Neural cell (in vitro differentiated cells): ENCODE measurements around the gene FREY1. TPM values are rescaled to one million over a fixed set of nuclear protein-coding genes. Genes with fewer than 3 reads are reported as not detected.
A peak's percentile ranks its signal among the peaks of the same experiment; 100 is the strongest.

Experiments
- H2AFZ ChIP-seq: fragments of 200-600, 300-800 bp; sonication (generic), shearing (Covaris generic); 2 replicates; pipeline ENCODE4 v1.6.0; 2014; ENCODE audit warnings: low read depth, mild to moderate bottlenecking, antibody characterized with exemption, low read length, moderate library complexity
- H3F3A ChIP-seq: fragments of 200-600 bp; shearing (Covaris generic); 2 replicates; pipeline ENCODE4 v1.6.1; 2016; ENCODE audit warnings: mild to moderate bottlenecking, moderate library complexity, mixed read lengths, antibody characterized with exemption, low read length; ENCODE audit not compliant: insufficient read depth, poor library complexity, severe bottlenecking
- H3K27ac ChIP-seq: fragments of 200-600, 300-800 bp; sonication (generic), shearing (Covaris generic); 2 replicates; pipeline ENCODE4 v1.5.1; 2014; ENCODE audit warnings: mild to moderate bottlenecking, low read length, moderate library complexity
- H3K27me3 ChIP-seq: fragments of 300-800, 200-600 bp; sonication (generic), shearing (Covaris generic); 2 replicates; pipeline ENCODE4 v1.6.0; 2014; ENCODE audit warnings: mild to moderate bottlenecking, low read depth, low read length, moderate library complexity; ENCODE audit not compliant: insufficient read depth
- H3K36me3 ChIP-seq: fragments of 300-800, 200-600 bp; sonication (generic), shearing (Covaris generic); 2 replicates; pipeline ENCODE4 v1.5.1; 2014; ENCODE audit warnings: mild to moderate bottlenecking, antibody characterized with exemption, low read length, moderate library complexity; ENCODE audit not compliant: insufficient read depth
- H3K4me2 ChIP-seq: fragments of 300-800, 200-600 bp; sonication (generic), shearing (Covaris generic); 2 replicates; pipeline ENCODE4 v1.6.0; 2014; ENCODE audit warnings: mild to moderate bottlenecking, low read length
- H3K4me3 ChIP-seq: fragments of 300-800, 200-600 bp; sonication (generic), shearing (Covaris generic); 2 replicates; pipeline ENCODE4 v1.5.1; 2014; ENCODE audit warnings: mild to moderate bottlenecking, low read length, moderate library complexity
- H3K79me2 ChIP-seq: fragments of 200-600 bp; shearing (Covaris generic); replicated peaks from 2 replicates; pipeline ENCODE4 v1.6.0; 2014; ENCODE audit warnings: mild to moderate bottlenecking, low read length, moderate library complexity; ENCODE audit not compliant: insufficient read depth
- H3K9ac ChIP-seq: fragments of 300-800, 200-600 bp; sonication (generic), shearing (Covaris generic); 2 replicates; pipeline ENCODE4 v1.6.1; 2016; ENCODE audit warnings: mild to moderate bottlenecking, low read length, mixed read lengths
- H3K9me2 ChIP-seq: fragments of 200-600 bp; shearing (Covaris generic); 2 replicates; pipeline ENCODE4 v1.6.1; 2016; ENCODE audit warnings: mild to moderate bottlenecking, low read length, mixed read lengths; ENCODE audit not compliant: insufficient read depth
- H3K9me3 ChIP-seq: fragments of 200-600, 300-800 bp; sonication (generic), shearing (Covaris generic); 2 replicates; pipeline ENCODE4 v1.6.1; 2016; ENCODE audit warnings: mild to moderate bottlenecking, mixed run types, low read length, moderate library complexity, mixed read lengths
- H4K20me1 ChIP-seq: fragments of 200-600 bp; shearing (Covaris generic); 2 replicates; pipeline ENCODE4 v1.6.1; 2016; ENCODE audit warnings: mild to moderate bottlenecking, mixed run types; ENCODE audit not compliant: insufficient read depth
- CTCF ChIP-seq: fragments of 450-650 bp; IDR thresholded peaks from 2 replicates; pipeline ENCODE4 v1.5.1; 2014; ENCODE audit warnings: antibody characterized with exemption, mild to moderate bottlenecking, moderate library complexity; ENCODE audit not compliant: poor library complexity, severe bottlenecking
- EP300 ChIP-seq: fragments of 450-650 bp; conservative IDR thresholded peaks from 2 replicates; pipeline ENCODE4 v1.6.1; 2014; ENCODE audit warnings: antibody characterized with exemption, mild to moderate bottlenecking, moderate library complexity; ENCODE audit not compliant: poor library complexity, severe bottlenecking
- EZH2 ChIP-seq: fragments of 200-600, 300-800 bp; shearing (Covaris generic), sonication (generic); IDR thresholded peaks from 2 replicates; pipeline ENCODE4 v1.6.1; 2014; ENCODE audit warnings: antibody characterized with exemption, low read length, borderline replicate concordance, mild to moderate bottlenecking; ENCODE audit not compliant: insufficient read depth, poor library complexity, severe bottlenecking
- MXI1 ChIP-seq: fragments of 450-650 bp; conservative IDR thresholded peaks from 2 replicates; pipeline ENCODE4 v1.6.1; 2014; ENCODE audit warnings: antibody characterized with exemption, mild to moderate bottlenecking; ENCODE audit not compliant: poor library complexity, severe bottlenecking
- POLR2AphosphoS5 ChIP-seq: IDR thresholded peaks from 2 replicates; pipeline ENCODE4 v1.6.1; 2012
- RAD21 ChIP-seq: fragments of 450-650 bp; conservative IDR thresholded peaks from 2 replicates; pipeline ENCODE4 v1.6.1; 2014; ENCODE audit warnings: antibody characterized with exemption, mild to moderate bottlenecking, moderate library complexity
- REST ChIP-seq: IDR thresholded peaks from 2 replicates; pipeline ENCODE4 v1.6.1; 2012; ENCODE audit warnings: borderline replicate concordance
- SMC3 ChIP-seq: fragments of 450-650 bp; conservative IDR thresholded peaks from 2 replicates; pipeline ENCODE4 v1.6.1; 2014; ENCODE audit warnings: antibody characterized with exemption, mild to moderate bottlenecking, moderate library complexity; ENCODE audit not compliant: poor library complexity
- TAF1 ChIP-seq: IDR thresholded peaks from 2 replicates; pipeline ENCODE4 v1.6.1; 2012; ENCODE audit warnings: low read depth
- polyA plus RNA-seq: library from polyadenylated mRNA; depleted of rRNA; stranded (reverse); fragments of >200 nt; gene quantifications from 2 replicates; pipeline ENCODE4 v1.2.3, GENCODE V29; 2014

FREY1 gene
- polyA plus RNA-seq, 1 donor from 2014 or later = not detected

DNA sequence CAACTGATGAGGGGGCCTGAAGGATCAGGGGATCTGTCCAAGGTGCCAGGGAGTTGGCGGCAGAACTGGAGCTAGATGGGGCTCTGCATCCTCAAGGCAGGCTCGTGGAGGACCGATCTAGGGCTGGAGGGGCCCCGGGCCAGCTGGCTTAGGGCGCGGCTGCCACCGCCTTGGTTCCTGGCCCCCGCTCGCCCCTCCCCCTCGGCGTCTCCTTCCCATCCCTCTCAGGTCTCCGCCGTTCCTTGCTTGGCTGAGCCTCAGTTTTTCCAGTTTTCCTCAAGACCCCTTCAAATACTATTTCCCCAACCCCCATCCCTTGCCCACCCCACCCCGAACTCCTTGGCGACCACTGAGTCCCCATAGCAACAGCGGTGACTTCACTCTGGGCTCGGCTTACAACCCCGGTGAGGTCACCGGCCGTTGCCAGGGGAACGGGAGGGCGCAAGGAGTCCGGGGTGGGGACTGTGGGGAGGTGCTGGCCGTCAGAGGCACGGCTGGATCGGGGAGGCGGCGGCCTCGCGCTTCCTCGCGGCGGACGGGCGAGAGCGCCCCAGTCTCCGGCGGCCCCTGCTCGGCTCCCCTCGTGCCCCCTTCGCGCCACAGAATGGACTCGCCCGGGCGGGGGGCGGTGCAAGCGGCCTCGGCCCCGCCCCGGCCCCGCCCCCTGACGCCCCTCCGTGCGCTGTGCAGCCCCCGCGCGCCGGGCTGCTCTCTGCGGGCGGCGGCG is 7.5 kb downstream of the FREY1 start:
- H3K9ac ChIP-seq = peak overlapping the region; percentile 84
- H3K9me3 ChIP-seq = no peaks in the 10 kb centered on the region
- TF ChIP-seq EP300 (peak; percentile 80), CTCF (no peak), TAF1 (peak; percentile 29), MXI1 (peak; percentile 82), EZH2 (no peak), POLR2AphosphoS5 (peak; percentile 68), SMC3 (peak; percentile 29), REST (peak; percentile 50), RAD21 (no peak)
- peaks cover 3% of the 10 kb centered on the region for H4K20me1 ChIP-seq
- H3K9me2 ChIP-seq = no peaks in the 10 kb centered on the region
- no peaks in the 10 kb centered on the region for H3F3A ChIP-seq
- peaks cover 35% of the 10 kb centered on the region for H3K79me2 ChIP-seq
- H3K4me3 ChIP-seq = peak overlapping the region; percentile 86
- H3K36me3 ChIP-seq = no peaks in the 10 kb centered on the region
- H3K4me2 ChIP-seq = peak overlapping the region; percentile 67
- no peak overlapping the region for H2AFZ ChIP-seq
- H3K27ac ChIP-seq = peak overlapping the region; percentile 97
- H3K27me3 ChIP-seq = no peaks in the 10 kb centered on the region

GRCh38 chr11:45899086-45899447 is 8.0 kb downstream of the FREY1 start:
- Histone ChIP-seq H3K9me2 (no peaks in the 10 kb centered on the region), H3K9ac (peak overlapping the region; percentile 84), H3K9me3 (no peaks in the 10 kb centered on the region), H3K36me3 (no peaks in the 10 kb centered on the region), H3K4me2 (peak overlapping the region; percentile 67), H3K27ac (peak overlapping the region; percentile 97), H3K4me3 (peak overlapping the region; percentile 86), H3K27me3 (no peaks in the 10 kb centered on the region), H4K20me1 (peaks cover 3% of the 10 kb centered on the region), H3F3A (no peaks in the 10 kb centered on the region), H2AFZ (no peak overlapping the region), H3K79me2 (peaks cover 35% of the 10 kb centered on the region)
- TF ChIP-seq CTCF (no peak), EZH2 (no peak), SMC3 (no peak)
